GM18499 (cell line): ENCODE results near the gene LRP5.

Source experiments
- ATAC-seq: cut with Tn5 transposase; IDR thresholded peaks from one replicate; pipeline ENCODE4 v1.9.1; 2021; ENCODE audit warnings: moderate number of reproducible peaks; ENCODE audit not compliant: insufficient read depth, unreplicated experiment

The LRP5 gene

GRCh38 chr11:68361702-68362101 lies 49.3 kb downstream of the LRP5 start:
- ATAC-seq: no peak

- ATAC-seq: no peak
Measured at GRCh38 chr11:68362801-68363379, 50.5 kb downstream of the LRP5 start.

GRCh38 chr11:68363776-68364175 lies 51.4 kb downstream of the LRP5 start:
- ATAC-seq: no peak

- no peak for ATAC-seq
Measured at GRCh38 chr11:68364581-68364980, 52.2 kb downstream of the LRP5 start.

GRCh38 chr11:68365943-68366435 lies 53.6 kb downstream of the LRP5 start:
- no peak for ATAC-seq

GRCh38 chr11:68367252-68367651 lies 54.9 kb downstream of the LRP5 start:
- ATAC-seq: no peak

GRCh38 chr11:68369756-68370155 lies 57.4 kb downstream of the LRP5 start:
- ATAC-seq: no peak

GRCh38 chr11:68370211-68371111 lies 58.1 kb downstream of the LRP5 start:
- peak; percentile 73 for ATAC-seq

GRCh38 chr11:68371171-68372041 lies 59.0 kb downstream of the LRP5 start:
- ATAC-seq: no peak

- ATAC-seq: no peak
Measured at GRCh38 chr11:68372114-68372513, 59.7 kb downstream of the LRP5 start.

GRCh38 chr11:68372625-68373024 lies 60.2 kb downstream of the LRP5 start:
- ATAC-seq: no peak

GRCh38 chr11:68373189-68373814 lies 60.9 kb downstream of the LRP5 start:
- no peak for ATAC-seq

- no peak for ATAC-seq
Measured at GRCh38 chr11:68373815-68374501, 61.6 kb downstream of the LRP5 start.

- no peak for ATAC-seq
Measured at GRCh38 chr11:68374531-68374930, 62.1 kb downstream of the LRP5 start.

- no peak for ATAC-seq
Measured at GRCh38 chr11:68375337-68375736, 62.9 kb downstream of the LRP5 start.

- no peak for ATAC-seq
Measured at GRCh38 chr11:68375766-68376165, 63.4 kb downstream of the LRP5 start.

- ATAC-seq: no peak
Measured at GRCh38 chr11:68377389-68377795, 65.0 kb downstream of the LRP5 start.

- ATAC-seq: no peak
Measured at GRCh38 chr11:68379206-68379605, 66.8 kb downstream of the LRP5 start.

- no peak for ATAC-seq
Measured at GRCh38 chr11:68380786-68381622, 68.6 kb downstream of the LRP5 start.
